ENCODE measurements around the gene BORCS5.
"Not testable (repeated sequence)": the region's sequence is repeated elsewhere in the genome, so short reads cannot be mapped to it uniquely, and the experiment has no call there.

BORCS5 gene

DNA sequence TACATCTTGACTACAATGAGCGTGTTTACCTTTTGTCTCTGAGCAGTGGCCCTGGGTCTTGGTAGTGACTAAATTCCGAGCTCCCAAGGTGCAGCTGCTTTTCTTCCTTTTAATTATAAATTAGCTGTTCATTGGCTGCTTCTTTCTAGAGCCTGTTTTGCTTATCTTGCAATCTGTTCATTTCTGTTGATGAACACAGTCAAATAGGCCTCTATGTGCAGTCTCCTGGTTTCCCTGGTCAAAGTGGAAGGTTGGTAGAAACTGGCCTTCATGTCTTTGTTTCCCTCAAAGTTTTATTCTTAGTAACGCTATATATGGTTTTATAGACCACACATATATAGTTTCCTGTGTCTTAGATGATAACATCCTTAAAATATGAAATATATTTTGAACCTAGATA, 111.7 kb downstream of the BORCS5 start:
- no peaks in the 10 kb centered on the region for H3K9me3 ChIP-seq (ENCODE audit: insufficient read depth, low read depth, low read length)
- H4K20me1 ChIP-seq (ENCODE audit: insufficient read depth, low read length, poor library complexity, severe bottlenecking) = no peaks in the 10 kb centered on the region
- no peak overlapping the region for H2AFZ ChIP-seq (ENCODE audit: low read length)
- no peaks in the 10 kb centered on the region for H3K27me3 ChIP-seq (ENCODE audit: insufficient read depth, low read length, poor library complexity, severe bottlenecking)
- no peak overlapping the region for H3K4me3 ChIP-seq (ENCODE audit: low read length, poor library complexity, severe bottlenecking)
- H3K9me2 ChIP-seq (replicated peaks; ENCODE audit: low read depth, low read length) = no peaks in the 10 kb centered on the region
- peaks cover 7% of the 10 kb centered on the region for H3K4me1 ChIP-seq (ENCODE audit: insufficient read depth, low read length, poor library complexity, severe bottlenecking)
- H3K9ac ChIP-seq (ENCODE audit: low read depth, low read length, poor library complexity, severe bottlenecking) = no peak overlapping the region
- TF ChIP-seq, protein P1, sequence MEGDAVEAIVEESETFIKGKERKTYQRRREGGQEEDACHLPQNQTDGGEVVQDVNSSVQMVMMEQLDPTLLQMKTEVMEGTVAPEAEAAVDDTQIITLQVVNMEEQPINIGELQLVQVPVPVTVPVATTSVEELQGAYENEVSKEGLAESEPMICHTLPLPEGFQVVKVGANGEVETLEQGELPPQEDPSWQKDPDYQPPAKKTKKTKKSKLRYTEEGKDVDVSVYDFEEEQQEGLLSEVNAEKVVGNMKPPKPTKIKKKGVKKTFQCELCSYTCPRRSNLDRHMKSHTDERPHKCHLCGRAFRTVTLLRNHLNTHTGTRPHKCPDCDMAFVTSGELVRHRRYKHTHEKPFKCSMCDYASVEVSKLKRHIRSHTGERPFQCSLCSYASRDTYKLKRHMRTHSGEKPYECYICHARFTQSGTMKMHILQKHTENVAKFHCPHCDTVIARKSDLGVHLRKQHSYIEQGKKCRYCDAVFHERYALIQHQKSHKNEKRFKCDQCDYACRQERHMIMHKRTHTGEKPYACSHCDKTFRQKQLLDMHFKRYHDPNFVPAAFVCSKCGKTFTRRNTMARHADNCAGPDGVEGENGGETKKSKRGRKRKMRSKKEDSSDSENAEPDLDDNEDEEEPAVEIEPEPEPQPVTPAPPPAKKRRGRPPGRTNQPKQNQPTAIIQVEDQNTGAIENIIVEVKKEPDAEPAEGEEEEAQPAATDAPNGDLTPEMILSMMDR (conservative IDR thresholded peaks at IDR 0.05; ENCODE audit: low read length) = no peak
- TF ChIP-seq EZH2phosphoT487 (IDR thresholded peaks at IDR 0.05; ENCODE audit: borderline replicate concordance) = no peak
- H3K4me2 ChIP-seq (ENCODE audit: low read depth, low read length, poor library complexity, severe bottlenecking) = no peak overlapping the region
- H3F3A ChIP-seq (ENCODE audit: low read depth) = no peaks in the 10 kb centered on the region
- no peaks in the 10 kb centered on the region for H3K36me3 ChIP-seq (ENCODE audit: insufficient read depth, low read length)
- H3K79me2 ChIP-seq (ENCODE audit: insufficient read depth, low read length) = no peaks in the 10 kb centered on the region

DNA sequence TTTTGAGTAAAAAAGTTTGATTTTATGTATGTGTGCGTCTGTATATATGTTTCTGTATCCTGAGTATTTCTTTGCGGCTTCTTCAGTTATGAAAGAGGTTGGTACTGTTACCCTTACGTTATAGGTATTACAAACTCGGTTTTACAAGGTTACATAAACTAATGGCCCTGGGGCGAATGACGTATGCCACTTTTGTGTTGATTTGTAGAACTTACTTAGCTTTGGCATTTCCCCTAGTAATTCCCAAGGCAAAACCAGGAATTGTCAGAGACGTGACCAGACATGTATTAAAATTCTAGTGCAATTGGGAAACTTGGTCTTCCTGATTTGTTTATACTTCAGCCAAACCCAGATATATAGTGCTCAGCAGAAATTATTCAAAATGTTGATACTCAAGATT, 112.5 kb downstream of the BORCS5 start:
- H3K9me2 ChIP-seq (replicated peaks; ENCODE audit: low read depth, low read length) = no peaks in the 10 kb centered on the region
- H3K9me3 ChIP-seq (ENCODE audit: insufficient read depth, low read depth, low read length) = no peaks in the 10 kb centered on the region
- no peaks in the 10 kb centered on the region for H3F3A ChIP-seq (ENCODE audit: low read depth)
- H3K27me3 ChIP-seq (ENCODE audit: insufficient read depth, low read length, poor library complexity, severe bottlenecking) = no peaks in the 10 kb centered on the region
- TF ChIP-seq EZH2phosphoT487 (IDR thresholded peaks at IDR 0.05; ENCODE audit: borderline replicate concordance) = no peak
- TF ChIP-seq, protein P1 (conservative IDR thresholded peaks at IDR 0.05; ENCODE audit: low read length) = no peak
- H3K79me2 ChIP-seq (ENCODE audit: insufficient read depth, low read length) = no peaks in the 10 kb centered on the region
- no peaks in the 10 kb centered on the region for H3K36me3 ChIP-seq (ENCODE audit: insufficient read depth, low read length)
- H4K20me1 ChIP-seq (ENCODE audit: insufficient read depth, low read length, poor library complexity, severe bottlenecking) = no peaks in the 10 kb centered on the region
- no peak overlapping the region for H3K4me3 ChIP-seq (ENCODE audit: low read length, poor library complexity, severe bottlenecking)
- no peak overlapping the region for H2AFZ ChIP-seq (ENCODE audit: low read length)
- no peak overlapping the region for H3K4me2 ChIP-seq (ENCODE audit: low read depth, low read length, poor library complexity, severe bottlenecking)
- peaks cover 7% of the 10 kb centered on the region for H3K4me1 ChIP-seq (ENCODE audit: insufficient read depth, low read length, poor library complexity, severe bottlenecking)
- H3K9ac ChIP-seq (ENCODE audit: low read depth, low read length, poor library complexity, severe bottlenecking) = no peak overlapping the region

DNA sequence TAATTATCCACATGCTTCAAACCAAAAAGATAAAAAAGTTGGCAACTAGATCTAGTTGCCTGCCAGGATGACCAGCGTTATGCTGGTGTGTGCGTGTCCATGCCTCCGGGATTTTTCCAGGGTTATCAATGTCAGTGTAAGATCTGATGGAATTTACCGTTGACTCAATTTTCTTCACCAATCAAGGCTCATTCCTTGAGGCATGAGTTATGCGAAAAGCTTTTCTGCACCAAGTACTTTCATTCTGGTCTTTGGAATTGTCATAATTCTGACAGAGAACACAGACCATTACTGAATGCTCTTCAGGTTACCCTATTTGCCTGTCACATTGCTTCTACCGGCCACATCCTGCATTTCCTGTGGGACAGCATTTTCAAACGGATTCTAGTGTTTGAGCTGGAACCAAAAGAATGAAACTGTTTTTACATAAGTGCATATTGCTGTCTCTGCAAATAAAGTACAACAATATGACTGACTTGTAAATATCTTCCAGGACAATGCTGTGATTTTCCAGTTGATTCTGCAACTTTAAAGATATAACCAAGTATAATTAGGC, 114.0 kb downstream of the BORCS5 start:
- H3K4me1 ChIP-seq (ENCODE audit: insufficient read depth, low read length, poor library complexity, severe bottlenecking) = peaks cover 7% of the 10 kb centered on the region
- H3K36me3 ChIP-seq (ENCODE audit: insufficient read depth, low read length) = no peaks in the 10 kb centered on the region
- no peak overlapping the region for H2AFZ ChIP-seq (ENCODE audit: low read length)
- no peaks in the 10 kb centered on the region for H3K27me3 ChIP-seq (ENCODE audit: insufficient read depth, low read length, poor library complexity, severe bottlenecking)
- H3K79me2 ChIP-seq (ENCODE audit: insufficient read depth, low read length) = no peaks in the 10 kb centered on the region
- no peaks in the 10 kb centered on the region for H3K9me2 ChIP-seq (replicated peaks; ENCODE audit: low read depth, low read length)
- no peaks in the 10 kb centered on the region for H4K20me1 ChIP-seq (ENCODE audit: insufficient read depth, low read length, poor library complexity, severe bottlenecking)
- TF ChIP-seq, protein P1 (conservative IDR thresholded peaks at IDR 0.05; ENCODE audit: low read length) = no peak
- TF ChIP-seq EZH2phosphoT487 (IDR thresholded peaks at IDR 0.05; ENCODE audit: borderline replicate concordance) = no peak
- no peaks in the 10 kb centered on the region for H3K9me3 ChIP-seq (ENCODE audit: insufficient read depth, low read depth, low read length)
- no peaks in the 10 kb centered on the region for H3F3A ChIP-seq (ENCODE audit: low read depth)
- no peak overlapping the region for H3K4me3 ChIP-seq (ENCODE audit: low read length, poor library complexity, severe bottlenecking)
- H3K4me2 ChIP-seq (ENCODE audit: low read depth, low read length, poor library complexity, severe bottlenecking) = no peak overlapping the region
- H3K9ac ChIP-seq (ENCODE audit: low read depth, low read length, poor library complexity, severe bottlenecking) = no peak overlapping the region

DNA sequence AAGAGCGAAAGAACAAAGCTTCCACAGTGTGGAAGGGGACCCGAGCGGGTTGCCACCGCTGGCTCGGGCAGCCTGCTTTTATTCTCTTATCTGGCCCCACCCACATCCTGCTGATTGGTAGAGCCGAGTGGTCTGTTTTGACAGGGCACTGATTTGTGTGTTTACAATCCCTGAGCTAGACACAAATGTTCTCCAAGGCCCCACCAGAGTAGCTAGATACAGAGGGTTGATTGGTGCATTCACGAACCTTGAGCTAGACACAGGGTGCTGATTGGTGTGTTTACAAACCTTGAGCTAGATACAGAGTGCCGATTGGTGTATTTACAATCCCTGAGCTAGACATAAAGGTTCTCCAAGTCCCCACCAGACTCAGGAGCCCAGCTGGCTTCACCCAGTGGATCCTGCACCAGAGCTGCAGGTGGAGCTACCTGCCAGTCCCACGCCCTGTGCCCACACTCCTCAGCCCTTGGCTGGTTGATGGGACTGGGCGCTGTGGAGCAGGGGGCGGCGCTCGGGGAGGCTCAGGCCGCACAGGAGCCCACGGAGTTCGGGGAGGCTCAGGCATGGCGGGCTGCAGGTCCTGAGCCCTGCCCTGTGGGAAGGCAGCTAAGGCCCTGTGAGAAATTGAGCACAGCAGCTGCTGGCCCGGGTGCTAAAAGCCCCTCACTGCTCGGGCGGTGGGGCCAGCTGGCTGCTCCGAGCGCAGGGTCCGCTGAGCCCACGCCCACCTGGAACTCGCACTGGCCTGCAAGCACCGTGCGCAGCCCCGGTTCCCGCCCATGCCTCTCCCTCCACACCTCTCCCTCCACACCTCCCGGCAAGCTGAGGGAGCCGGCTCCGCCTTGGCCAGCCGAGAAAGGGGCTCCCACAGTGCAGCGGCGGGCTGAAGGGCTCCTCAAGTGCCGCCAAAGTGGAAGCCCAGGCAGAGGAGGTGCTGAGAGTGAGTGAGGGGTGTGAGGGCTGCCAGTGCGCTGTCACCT, 115.4 kb downstream of the BORCS5 start:
- not testable (repeated sequence) for H3K36me3 ChIP-seq (ENCODE audit: insufficient read depth, low read length)

More for the DNA sequence above, 115.4 kb downstream of the BORCS5 start:
- H4K20me1 ChIP-seq (ENCODE audit: insufficient read depth, low read length, poor library complexity, severe bottlenecking); H3K4me2 ChIP-seq (ENCODE audit: low read depth, low read length, poor library complexity, severe bottlenecking); H3K9me2 ChIP-seq (replicated peaks; ENCODE audit: low read depth, low read length); H3F3A ChIP-seq (ENCODE audit: low read depth); H3K9me3 ChIP-seq (ENCODE audit: insufficient read depth, low read depth, low read length); H3K9ac ChIP-seq (ENCODE audit: low read depth, low read length, poor library complexity, severe bottlenecking); H2AFZ ChIP-seq (ENCODE audit: low read length); H3K4me1 ChIP-seq (ENCODE audit: insufficient read depth, low read length, poor library complexity, severe bottlenecking); H3K4me3 ChIP-seq (ENCODE audit: low read length, poor library complexity, severe bottlenecking); H3K27me3 ChIP-seq (ENCODE audit: insufficient read depth, low read length, poor library complexity, severe bottlenecking); H3K79me2 ChIP-seq (ENCODE audit: insufficient read depth, low read length): not testable (repeated sequence)

All from Loucy (cell line).